HepG2 (cell line): ENCODE results near the gene TOLLIP. TPM values are rescaled to one million over a fixed set of nuclear protein-coding genes. Genes with fewer than 3 reads are reported as not detected.
A peak's percentile ranks its signal among the peaks of the same experiment; 100 is the strongest.

ENCODE experiments used
- ARID2 ChIP-seq: sonication (generic); formaldehyde crosslinking; IDR thresholded peaks from 2 replicates; pipeline ENCODE4 v1.8.1; 2022; ENCODE audit warnings: mild to moderate bottlenecking, missing genetic modification reagents, borderline replicate concordance
- ATRX ChIP-seq: sonication (generic); formaldehyde crosslinking; IDR thresholded peaks from 2 replicates; pipeline ENCODE4 v1.4.0; 2020; ENCODE audit warnings: missing genetic modification reagents, borderline replicate concordance
- CEBPG ChIP-seq: IDR thresholded peaks from 2 replicates; pipeline ENCODE4 v1.6.1; 2016
- CERS6 ChIP-seq: sonication (generic); formaldehyde crosslinking; IDR thresholded peaks from 2 replicates; pipeline ENCODE4 v1.5.0; 2020; ENCODE audit warnings: missing genetic modification reagents
- CREBL2 ChIP-seq: sonication (generic); formaldehyde crosslinking; IDR thresholded peaks from 2 replicates; pipeline ENCODE4 v1.8.1; 2023; ENCODE audit warnings: missing genetic modification reagents, mild to moderate bottlenecking, borderline replicate concordance
- ELF3 ChIP-seq: IDR thresholded peaks from 2 replicates; pipeline ENCODE4 v1.6.1; 2016; ENCODE audit warnings: missing genetic modification reagents, missing compliant biosample characterization
- EZH2 ChIP-seq: conservative IDR thresholded peaks from 2 replicates; pipeline ENCODE4 v1.6.1; 2012; ENCODE audit warnings: mild to moderate bottlenecking, low read depth, low read length, moderate library complexity
- IKZF4 ChIP-seq: sonication (generic); formaldehyde crosslinking; IDR thresholded peaks from 2 replicates; pipeline ENCODE4 v1.5.1; 2020; ENCODE audit warnings: borderline replicate concordance, mild to moderate bottlenecking, low read depth, missing genetic modification reagents; ENCODE audit errors: not compliant biosample characterization
- MED13 ChIP-seq: sonication (generic); formaldehyde crosslinking; IDR thresholded peaks from 2 replicates; pipeline ENCODE4 v1.5.0; 2020; ENCODE audit warnings: missing genetic modification reagents
- NFIC ChIP-seq: IDR thresholded peaks from 2 replicates; pipeline ENCODE4 v1.6.1; 2012; ENCODE audit warnings: mild to moderate bottlenecking, low read length, inconsistent platforms
- POLR2AphosphoS2 ChIP-seq: IDR thresholded peaks from 2 replicates; pipeline ENCODE4 v1.6.1; 2011; ENCODE audit warnings: low read depth, low read length, improper control_type of control experiment
- SAFB2 ChIP-seq: sonication (generic); formaldehyde crosslinking; IDR thresholded peaks from 2 replicates; pipeline ENCODE4 v1.5.1; 2020; ENCODE audit warnings: missing genetic modification reagents, low read depth, mild to moderate bottlenecking, borderline replicate concordance
- SIX4 ChIP-seq: sonication (generic); formaldehyde crosslinking; IDR thresholded peaks from 2 replicates; pipeline ENCODE4 v1.4.0; 2020; ENCODE audit warnings: missing genetic modification reagents
- TBP ChIP-seq: sonication (generic); formaldehyde crosslinking; IDR thresholded peaks from 2 replicates; pipeline ENCODE4 v1.5.0; 2020; ENCODE audit warnings: missing genetic modification reagents
- TBX2 ChIP-seq: sonication (generic); formaldehyde crosslinking; IDR thresholded peaks from 2 replicates; pipeline ENCODE4 v1.5.0; 2020; ENCODE audit warnings: missing genetic modification reagents, mild to moderate bottlenecking, borderline replicate concordance
- ZNF207 ChIP-seq: fragments of 450-650 bp; IDR thresholded peaks from 2 replicates; pipeline ENCODE4 v1.6.1; 2016; ENCODE audit warnings: antibody characterized with exemption, borderline replicate concordance
- ZNF251 ChIP-seq: sonication (generic); formaldehyde crosslinking; IDR thresholded peaks from 2 replicates; pipeline ENCODE4 v1.9.0; 2021; ENCODE audit warnings: mild to moderate bottlenecking, missing genetic modification reagents
- ZNF432 ChIP-seq: sonication (generic); formaldehyde crosslinking; IDR thresholded peaks from 2 replicates; pipeline ENCODE4 v1.5.0; 2020; ENCODE audit warnings: missing genetic modification reagents, mild to moderate bottlenecking, borderline replicate concordance
- ZNF577 ChIP-seq: sonication (generic); formaldehyde crosslinking; IDR thresholded peaks from 2 replicates; pipeline ENCODE4 v1.4.0; 2020; ENCODE audit warnings: mild to moderate bottlenecking, low read depth, missing genetic modification reagents, borderline replicate concordance
- ZNF710 ChIP-seq: sonication (generic); formaldehyde crosslinking; IDR thresholded peaks from 2 replicates; pipeline ENCODE4 v1.5.0; 2020; ENCODE audit warnings: mild to moderate bottlenecking, missing genetic modification reagents, borderline replicate concordance
- ZNF720 ChIP-seq: sonication (generic); formaldehyde crosslinking; IDR thresholded peaks from 2 replicates; pipeline ENCODE4 v1.4.0; 2020; ENCODE audit warnings: missing genetic modification reagents
- ZNF766 ChIP-seq: sonication (generic); formaldehyde crosslinking; IDR thresholded peaks from 2 replicates; pipeline ENCODE4 v1.5.0; 2020; ENCODE audit warnings: missing genetic modification reagents, borderline replicate concordance
- ZNF841 ChIP-seq: sonication (generic); formaldehyde crosslinking; IDR thresholded peaks from 2 replicates; pipeline ENCODE4 v1.8.1; 2023; ENCODE audit warnings: missing genetic modification reagents, borderline replicate concordance
- ZXDC ChIP-seq: sonication (generic); formaldehyde crosslinking; IDR thresholded peaks from 2 replicates; pipeline ENCODE4 v1.5.0; 2020; ENCODE audit warnings: mild to moderate bottlenecking, missing genetic modification reagents
- polyA plus RNA-seq, 8 experiments: library from polyadenylated mRNA; depleted of rRNA in 3 of 8; stranded (reverse) in 7 of 8; unstranded in 1 of 8; fragments of >200 nt; fragmentation: Illumina TruSeq in 4 of 8; extraction: Trizol in 4 of 8; gene quantifications; 2 replicates each; pipeline versions ENCODE4 v1.2.1 to v1.2.3, GENCODE V29; 2011 to 2016; ENCODE audit warnings: low read depth in 4 of 8, missing spikeins in 1 of 8, mixed read lengths in 1 of 8; ENCODE audit not compliant: insufficient read depth in 1 of 8
- total RNA-seq, 5 experiments: library from RNA; depleted of rRNA; stranded (reverse); fragments of >200 nt; fragmentation: Illumina TruSeq; extraction: Trizol; gene quantifications; 2 replicates each; pipeline ENCODE4 v1.2.3, GENCODE V29; 2016; ENCODE audit warnings: low read depth in 1 of 5

Gene TOLLIP
- total and polyA plus RNA-seq, 2 of the 13 experiments (the other 11 are each of a cell fraction or from before 2014, with no cell fraction given), result 25.9 to 47.5 TPM

- peak; percentile 85; the same call in 1 of the 2 replicates for TF ChIP-seq ZNF766 (CRISPR knock-in tag)
- TF ChIP-seq ZNF577 (CRISPR knock-in tag), result 0 out of 2 replicates have a peak, but pooled peaks have one; percentile 76
- TF ChIP-seq ZNF432, result no peak
- peak; percentile 71; the same call in 1 of the 2 replicates for TF ChIP-seq TBX2 (CRISPR knock-in tag)
- peak; percentile 50; the same call in 1 of the 2 replicates for TF ChIP-seq ELF3
- peak; percentile 86; the same call in 1 of the 2 replicates for TF ChIP-seq SAFB2 (CRISPR knock-in tag)
- peak; percentile 64; the same call in 1 of the 2 replicates for TF ChIP-seq ZNF251 (CRISPR knock-in tag)
- TF ChIP-seq MED13, result no peak
- TF ChIP-seq ZNF710 (CRISPR knock-in tag), result peak; percentile 72; the same call in 1 of the 2 replicates
- peak; percentile 86; the same call in 1 of the 2 replicates for TF ChIP-seq CREBL2
- peak; percentile 39 for TF ChIP-seq IKZF4 (CRISPR knock-in tag)
- no peak; the same call in 1 of the 2 replicates for TF ChIP-seq ZXDC (CRISPR knock-in tag)
- peak; percentile 34; the same call in 1 of the 2 replicates for TF ChIP-seq ZNF841 (CRISPR knock-in tag)
- TF ChIP-seq SIX4, result peak; percentile 5; the same call in 1 of the 2 replicates
- no peak for TF ChIP-seq ZNF207
- TF ChIP-seq ATRX (CRISPR knock-in tag), result no peak
- TF ChIP-seq POLR2AphosphoS2, result no peak
- no peak for TF ChIP-seq ZNF720
- TF ChIP-seq CEBPG (CRISPR knock-in tag), result no peak; the same call in 1 of the 2 replicates
- no peak; the same call in 1 of the 2 replicates for TF ChIP-seq ARID2
- TF ChIP-seq CERS6 (CRISPR knock-in tag), result no peak
- TF ChIP-seq TBP (CRISPR knock-in tag), result no peak
- TF ChIP-seq NFIC, result no peak
- TF ChIP-seq EZH2, result no peak
Measured at GRCh38 chr11:1309498-1310317, at the start of gene TOLLIP (continued).
